Tibial nerve (tissue), 4 donors: ENCODE measurements around the gene HMCN2. TPM values are rescaled to one million over a fixed set of nuclear protein-coding genes. Genes with fewer than 3 reads are reported as not detected.

Experiments used
- DNase-seq, 2 donors: peaks; one replicate each; pipeline ENCODE4 v3.0.0-alpha.2; 2019; ENCODE audit warnings: low spot score in 2 of 2
- H3K27ac ChIP-seq, 4 donors: fragments of 200-600 bp; sonication (generic) in 3 of 4; one replicate each; pipeline ENCODE4 v1.5.1; 2017 to 2019; ENCODE audit warnings: mild to moderate bottlenecking in 1 of 4
- H3K27me3 ChIP-seq, 2 donors: fragments of 200-600 bp; sonication (generic) in 1 of 2; one replicate each; pipeline versions ENCODE4 v1.5.1 to v1.6.0; 2017 to 2019
- H3K36me3 ChIP-seq, 3 donors: fragments of 200-600 bp; sonication (generic); one replicate each; pipeline ENCODE4 v1.5.1; 2018 to 2019
- H3K4me1 ChIP-seq, 4 donors: fragments of 200-600 bp; sonication (generic) in 3 of 4; one replicate each; pipeline ENCODE4 v1.5.1; 2017 to 2019
- H3K4me3 ChIP-seq, 4 donors: fragments of 200-600 bp; sonication (generic) in 3 of 4; one replicate each; pipeline ENCODE4 v1.5.1; 2017 to 2019; ENCODE audit warnings: mild to moderate bottlenecking in 1 of 4, moderate library complexity in 1 of 4
- H3K9me3 ChIP-seq, 4 donors: fragments of 200-600 bp; sonication (generic) in 3 of 4; one replicate each; pipeline ENCODE4 v1.5.1; 2017 to 2019
- CTCF ChIP-seq, 5 experiments: fragments of 200-600 bp in 3 of 5; fragments of 450-650 bp in 2 of 5; sonication (generic) in 3 of 5; IDR thresholded peaks; one replicate each; pipeline ENCODE4 v1.5.1; 2016 to 2019; ENCODE audit warnings: antibody characterized with exemption in 5 of 5, mild to moderate bottlenecking in 3 of 5, moderate library complexity in 2 of 5
- EP300 ChIP-seq, 2 donors: sonication (generic); formaldehyde crosslinking; IDR thresholded peaks; one replicate each; pipeline ENCODE4 v1.6.1; 2017; ENCODE audit warnings: antibody characterized with exemption in 2 of 2, mild to moderate bottlenecking in 1 of 2
- POLR2A ChIP-seq, 2 donors: fragments of 450-650 bp; IDR thresholded peaks; one replicate each; pipeline ENCODE4 v1.6.1; 2017; ENCODE audit warnings: antibody characterized with exemption in 2 of 2, mild to moderate bottlenecking in 2 of 2, moderate library complexity in 2 of 2
- WGBS, 2 donors: methylation state at CpG; one replicate each; pipeline ENCODE4 v1.1.5; 2018; 5-methylcytosine and 5-hydroxymethylcytosine counted together
- total RNA-seq, 4 donors: library from RNA; depleted of rRNA; stranded (reverse); fragments of >200 nt; gene quantifications; one replicate each; pipeline ENCODE4 v1.1.0, GENCODE V29; 2016

HMCN2 gene
- total RNA-seq, result 10 to 100 TPM in 2 of 4 donors, 1 to 10 TPM in 1, under 1 TPM in 1; 0.90 to 53.7 (median 20.3) TPM

- no peak for TF ChIP-seq POLR2A (IDR thresholded peaks at IDR 0.05)
- peak in 1 of 2 donors; percentile 34 for TF ChIP-seq EP300 (IDR thresholded peaks at IDR 0.05)
- TF ChIP-seq CTCF (IDR thresholded peaks at IDR 0.05), result no peak
- no peak for DNase-seq
- H3K4me3 ChIP-seq, result peak within 1 kb of the TSS in 3 of 4 donors; percentile 18 to 45 (median 19)
These were observed at the start of gene HMCN2 for GRCh38 chr9:130265431-130266235. Gene HMCN2, plus strand, starts transcription at chr9:130265760. Its CDS starts 119 bp downstream, at chr9:130265879.

GRCh38 chr9:130217838-130218237 lies 47.7 kb upstream of the HMCN2 start:
- no peak for DNase-seq
- H3K27ac ChIP-seq, result no peak overlapping the region
- H3K36me3 ChIP-seq, result peaks cover 0 to 8% (median 0%) of the 10 kb centered on the region in 3 donors
- peaks cover 0 to 13% (median 0%) of the 10 kb centered on the region in 4 donors for H3K4me1 ChIP-seq
- H3K9me3 ChIP-seq, result no peaks in the 10 kb centered on the region
- H3K4me3 ChIP-seq, result no peak overlapping the region
- WGBS, 2 donors, result 86 to 89% methylated on average over 10 of the region's 10 CpGs
- TF ChIP-seq POLR2A (IDR thresholded peaks at IDR 0.05), result no peak
- no peak for TF ChIP-seq EP300 (IDR thresholded peaks at IDR 0.05)
- no peak for TF ChIP-seq CTCF (IDR thresholded peaks at IDR 0.05)
- H3K27me3 ChIP-seq, result no peaks in the 10 kb centered on the region

More at GRCh38 chr9:130265431-130266235, at the start of gene HMCN2:
- Histone ChIP-seq H3K36me3 (no peaks in the 10 kb centered on the region), H3K4me1 (peaks cover 0 to 25% (median 9%) of the 10 kb centered on the region in 4 donors), H3K9me3 (no peaks in the 10 kb centered on the region), H3K27ac (peak within 1 kb of the TSS in 2 of 4 donors; percentile 23 to 45), H3K27me3 (peaks cover 0 to 65% of the 10 kb centered on the region in 2 donors)
- 0 to 3% methylated on average over 25 to 78 of the region's 89 CpGs for WGBS, 2 donors

GRCh38 chr9:130219661-130220096 lies 45.9 kb upstream of the HMCN2 start:
- H3K27ac ChIP-seq, result no peak overlapping the region
- DNase-seq, result no peak

GRCh38 chr9:130220352-130220751 lies 45.2 kb upstream of the HMCN2 start:
- no peak overlapping the region for H3K27ac ChIP-seq
- DNase-seq, result no peak
- 20 to 29% methylated on average over 9 of the region's 9 CpGs for WGBS, 2 donors
- no peaks in the 10 kb centered on the region for H3K9me3 ChIP-seq
- H3K4me1 ChIP-seq, result peaks cover 0 to 13% (median 0%) of the 10 kb centered on the region in 4 donors
- no peak for TF ChIP-seq EP300 (IDR thresholded peaks at IDR 0.05)
- TF ChIP-seq POLR2A (IDR thresholded peaks at IDR 0.05), result no peak
- peak in 2 of 5 experiments; percentile 11 to 35 for TF ChIP-seq CTCF (IDR thresholded peaks at IDR 0.05)
- no peaks in the 10 kb centered on the region for H3K27me3 ChIP-seq
- H3K4me3 ChIP-seq, result no peak overlapping the region
- peaks cover 0 to 8% (median 0%) of the 10 kb centered on the region in 3 donors for H3K36me3 ChIP-seq

More at GRCh38 chr9:130219661-130220096, 45.9 kb upstream of the HMCN2 start:
- H3K4me3 ChIP-seq, result no peak overlapping the region
- TF ChIP-seq CTCF (IDR thresholded peaks at IDR 0.05) (no peak), POLR2A (IDR thresholded peaks at IDR 0.05) (no peak), EP300 (IDR thresholded peaks at IDR 0.05) (no peak)
- peaks cover 0 to 13% (median 0%) of the 10 kb centered on the region in 4 donors for H3K4me1 ChIP-seq
- WGBS, 2 donors, result 70 to 71% methylated on average over 10 to 12 of the region's 16 CpGs
- H3K36me3 ChIP-seq, result peaks cover 0 to 8% (median 0%) of the 10 kb centered on the region in 3 donors
- H3K27me3 ChIP-seq, result no peaks in the 10 kb centered on the region
- no peaks in the 10 kb centered on the region for H3K9me3 ChIP-seq

- H3K4me3 ChIP-seq, result no peak overlapping the region
- H3K9me3 ChIP-seq, result peaks cover 0 to 9% (median 2%) of the 10 kb centered on the region in 4 donors
- H3K27me3 ChIP-seq, result no peaks in the 10 kb centered on the region
- no peak for DNase-seq
- peaks cover 0 to 13% (median 0%) of the 10 kb centered on the region in 4 donors for H3K4me1 ChIP-seq
- H3K36me3 ChIP-seq, result peaks cover 0 to 26% (median 0%) of the 10 kb centered on the region in 3 donors
- WGBS, 2 donors, result 89 to 92% methylated on average over 8 of the region's 9 CpGs
- no peak overlapping the region for H3K27ac ChIP-seq
- no peak for TF ChIP-seq EP300 (IDR thresholded peaks at IDR 0.05)
- TF ChIP-seq CTCF (IDR thresholded peaks at IDR 0.05), result no peak
- TF ChIP-seq POLR2A (IDR thresholded peaks at IDR 0.05), result no peak
These were observed 42.7 kb upstream of the HMCN2 start for GRCh38 chr9:130222833-130223232.
